Stimulated activated CD8-positive, alpha-beta memory T cell treated with anti-CD3 and anti-CD28 coated beads, Interleukin-7, amount 100 ng/mL, for 48 hours (primary cell): Measurements from ENCODE around the gene HNRNPA1.
A peak's percentile ranks its signal among the peaks of the same experiment; 100 is the strongest.
"Not testable (repeated sequence)": the region's sequence is repeated elsewhere in the genome, so short reads cannot be mapped to it uniquely, and the experiment has no call there.

Source experiments
- DNase-seq, 2 donors: peaks; one replicate each; pipeline ENCODE4 v3.0.0-alpha.2; 2020; ENCODE audit warnings: low read depth in 1 of 2; ENCODE audit errors: extremely low read depth in 1 of 2

HNRNPA1 gene

GRCh38 chr12:54296393-54297099 lies 16.0 kb downstream of the HNRNPA1 start:
- DNase-seq = no peak

- DNase-seq = no peak
Measured at GRCh38 chr12:54298904-54299303, 18.4 kb downstream of the HNRNPA1 start.

- DNase-seq = no peak
Measured at GRCh38 chr12:54299515-54300224, 19.1 kb downstream of the HNRNPA1 start.

GRCh38 chr12:54300225-54300731 lies 19.8 kb downstream of the HNRNPA1 start:
- DNase-seq = no peak

GRCh38 chr12:54300732-54301427 lies 20.4 kb downstream of the HNRNPA1 start, which contains the start of gene NFE2:
TSS of gene NFE2 (minus strand) at chr12:54301015. CDS start at chr12:54295248, 5,767 bp downstream.
- DNase-seq = no peak

GRCh38 chr12:54301428-54302048 lies 21.0 kb downstream of the HNRNPA1 start:
- DNase-seq = no peak

GRCh38 chr12:54303640-54304039 lies 23.1 kb downstream of the HNRNPA1 start:
- no peak for DNase-seq

- DNase-seq = no peak
Measured at GRCh38 chr12:54304187-54304810, 23.8 kb downstream of the HNRNPA1 start.

GRCh38 chr12:54306925-54307741 lies 26.6 kb downstream of the HNRNPA1 start:
- peak in 1 of 2 donors; percentile 26 for DNase-seq

- DNase-seq = no peak
Measured at GRCh38 chr12:54311051-54311450, 30.5 kb downstream of the HNRNPA1 start.

- not testable (repeated sequence) for DNase-seq
Measured at GRCh38 chr12:54312309-54312708, 31.8 kb downstream of the HNRNPA1 start.

GRCh38 chr12:54321363-54321762 lies 40.8 kb downstream of the HNRNPA1 start:
- no peak for DNase-seq

GRCh38 chr12:54324617-54325441 lies 44.3 kb downstream of the HNRNPA1 start, which contains the start of gene COPZ1:
TSS of gene COPZ1 (plus strand) at chr12:54325131. CDS start at chr12:54325164, 33 bp downstream.
- peak; percentile 84 to 92 for DNase-seq

GRCh38 chr12:54325442-54326109 lies 45.0 kb downstream of the HNRNPA1 start:
- not testable (repeated sequence) for DNase-seq

- no peak for DNase-seq
Measured at GRCh38 chr12:54328595-54329337, 48.2 kb downstream of the HNRNPA1 start.

GRCh38 chr12:54329759-54330158 lies 49.2 kb downstream of the HNRNPA1 start:
- DNase-seq = no peak

GRCh38 chr12:54330442-54330841 lies 49.9 kb downstream of the HNRNPA1 start:
- no peak for DNase-seq
